Pancreas (tissue), 10 donors: Measurements from ENCODE around the gene DNAH6. TPM values are rescaled to one million over a fixed set of nuclear protein-coding genes. Genes with fewer than 3 reads are reported as not detected.

ENCODE experiments used
- ATAC-seq, 4 donors: fragments of 200-7000 bp; cut with Tn5 transposase; one replicate each; pipeline versions ENCODE4 v1.8.0 to v1.9.1; 2020; ENCODE audit warnings: mild to moderate bottlenecking in 4 of 4, moderate library complexity in 4 of 4
- DNase-seq, 6 donors: peaks; one replicate each; pipeline ENCODE4 v3.0.0-alpha.2; 2020
- FAIRE-seq: peaks from 2 replicates; lab custom pipeline; 2012; peaks lifted over from hg19 to GRCh38; lab: Jason Lieb, UNC
- H3K27ac ChIP-seq, 4 donors: fragments of 200-600 bp; sonication (generic); 1 replicate in 3 of 4; 2 replicates in 1 of 4; pipeline versions ENCODE4 v1.5.0 to v1.8.0; 2020
- H3K27me3 ChIP-seq, 4 donors: fragments of 200-600 bp; one replicate each; pipeline ENCODE4 v1.8.0; 2021
- H3K36me3 ChIP-seq, 3 donors: fragments of 200-600 bp; sonication (generic) in 1 of 3; one replicate each; pipeline versions ENCODE4 v1.5.0 to v1.8.0; 2020 to 2021
- H3K4me1 ChIP-seq, 3 donors: fragments of 200-600 bp; one replicate each; pipeline ENCODE4 v1.8.0; 2021
- H3K4me3 ChIP-seq, 4 donors: fragments of 200-600 bp; sonication (generic) in 2 of 4; one replicate each; pipeline versions ENCODE4 v1.5.0 to v1.8.0; 2020 to 2021
- H3K9me3 ChIP-seq, 4 donors: fragments of 200-600 bp; one replicate each; pipeline ENCODE4 v1.8.0; 2021
- CTCF ChIP-seq, 4 donors: fragments of 200-600 bp; sonication (generic) in 3 of 4; IDR thresholded peaks; one replicate each; pipeline versions ENCODE4 v1.5.0 to v1.8.0; 2021; ENCODE audit warnings: antibody characterized with exemption in 4 of 4
- WGBS, 2 donors: extraction: QIAGEN DNeasy Blood & Tissue Kit; methylation state at CpG; one replicate each; pipeline ENCODE4 v1.1.7; 2013; 5-methylcytosine and 5-hydroxymethylcytosine counted together
- intact Hi-C, 3 donors: fragments of 100-400 bp; cut with DNase I; formaldehyde crosslinking; loops; one replicate each; pipeline versions ENCODE4 v1.11.1 to v1.14.2; 2022
- polyA plus RNA-seq, 2 donors: library from polyadenylated mRNA; stranded (reverse); fragments of 200-250 nt; gene quantifications; one replicate each; pipeline ENCODE4 v1.2.3, GENCODE V29; 2013
- total RNA-seq, 6 donors: library from RNA; stranded (reverse); fragmentation: NEBNext Ultra II Directional in 4 of 6; extraction: Animal tissue kit (Norgen Biotek cat#: 25700) in 4 of 6; gene quantifications; one replicate each; pipeline versions ENCODE4 v1.2.1 to v1.2.4, GENCODE V29; 2021 to 2023
- donor health status: healthy with polysubstance abuse.
- donor health status: DM: no; HTN: no; CAD: no; lungs with moderate emphysema.
- donor health status: DM: no; HTN: no; CAD: no.
- donor health status: control.
- donor health status: control.
- donor health status: Bipolar disorder and iron deficiency.
- donor health status: DM: yes; HTN: yes; CAD: no.
- donor health status: DM: no; HTN: no; CAD: no.
- donor health status: DM: no; HTN: no; CAD: no.
- donor health status: DM: yes; HTN: yes; CAD: no.

The DNAH6 gene
- total and polyA plus RNA-seq, 8 donors = 0.19 to 1.6 (median 0.81) TPM

- 82 to 90% methylated on average over 1 of the region's 1 CpG for WGBS, 2 donors
- Histone ChIP-seq H3K9me3 (no peaks in the 10 kb centered on the region), H3K27ac (no peak overlapping the region), H3K4me1 (no peaks in the 10 kb centered on the region), H3K36me3 (no peaks in the 10 kb centered on the region), H3K4me3 (no peak overlapping the region), H3K27me3 (no peaks in the 10 kb centered on the region)
- FAIRE-seq (no peak), DNase-seq (no peak), ATAC-seq (no peak)
- TF ChIP-seq CTCF (IDR thresholded peaks at IDR 0.05) = no peak
- intact Hi-C loops = no loop called here
These were observed 262.8 kb downstream of the DNAH6 start for GRCh38 chr2:84778911-84779690.

- Histone ChIP-seq H3K27me3 (no peaks in the 10 kb centered on the region), H3K36me3 (no peaks in the 10 kb centered on the region), H3K27ac (no peak overlapping the region), H3K9me3 (no peaks in the 10 kb centered on the region), H3K4me3 (no peak overlapping the region), H3K4me1 (no peaks in the 10 kb centered on the region)
- intact Hi-C loops = no loop called here
- 68 to 83% methylated on average over 3 of the region's 3 CpGs for WGBS, 2 donors
- no peak for TF ChIP-seq CTCF (IDR thresholded peaks at IDR 0.05)
- FAIRE-seq = no peak
- DNase-seq = no peak
- ATAC-seq = no peak
These were observed 263.5 kb downstream of the DNAH6 start for GRCh38 chr2:84779781-84780180.

- Histone ChIP-seq H3K9me3 (no peaks in the 10 kb centered on the region), H3K4me1 (no peaks in the 10 kb centered on the region), H3K4me3 (no peak overlapping the region), H3K36me3 (no peaks in the 10 kb centered on the region), H3K27ac (no peak overlapping the region), H3K27me3 (no peaks in the 10 kb centered on the region)
- intact Hi-C loops = no loop called here
- no peak for DNase-seq
- no peak for TF ChIP-seq CTCF (IDR thresholded peaks at IDR 0.05)
- FAIRE-seq = peak; percentile 79
- peak in 2 of 4 donors; percentile 25 to 45 for ATAC-seq
- WGBS, 2 donors = 86 to 87% methylated on average over 3 of the region's 3 CpGs
These were observed 265.8 kb downstream of the DNAH6 start for GRCh38 chr2:84781942-84782716.

GRCh38 chr2:84782717-84783442, 266.6 kb downstream of the DNAH6 start:
- FAIRE-seq (no peak), ATAC-seq (no peak), DNase-seq (no peak)
- WGBS, 2 donors = 73 to 76% methylated on average over 1 of the region's 1 CpG
- intact Hi-C loops = no loop called here
- Histone ChIP-seq H3K27ac (no peak overlapping the region), H3K4me3 (no peak overlapping the region), H3K36me3 (no peaks in the 10 kb centered on the region), H3K4me1 (no peaks in the 10 kb centered on the region), H3K27me3 (no peaks in the 10 kb centered on the region), H3K9me3 (no peaks in the 10 kb centered on the region)
- TF ChIP-seq CTCF (IDR thresholded peaks at IDR 0.05) = no peak
